Parietal lobe (tissue), 2 donors: ENCODE data around the gene RRP9. TPM values are rescaled to one million over a fixed set of nuclear protein-coding genes. Genes with fewer than 3 reads are reported as not detected.

Source experiments
- small RNA-seq: library from RNA; depleted of rRNA; stranded (forward); fragments of <200 nt; gene quantifications from one replicate; pipeline ENCODE3, GENCODE V24; 2014; ENCODE audit warnings: low replicate concordance
- total RNA-seq: library from RNA; depleted of rRNA; stranded (reverse); fragments of >200 nt; gene quantifications from one replicate; pipeline ENCODE4 v1.2.3, GENCODE V29; 2014

RRP9 gene, protein sequence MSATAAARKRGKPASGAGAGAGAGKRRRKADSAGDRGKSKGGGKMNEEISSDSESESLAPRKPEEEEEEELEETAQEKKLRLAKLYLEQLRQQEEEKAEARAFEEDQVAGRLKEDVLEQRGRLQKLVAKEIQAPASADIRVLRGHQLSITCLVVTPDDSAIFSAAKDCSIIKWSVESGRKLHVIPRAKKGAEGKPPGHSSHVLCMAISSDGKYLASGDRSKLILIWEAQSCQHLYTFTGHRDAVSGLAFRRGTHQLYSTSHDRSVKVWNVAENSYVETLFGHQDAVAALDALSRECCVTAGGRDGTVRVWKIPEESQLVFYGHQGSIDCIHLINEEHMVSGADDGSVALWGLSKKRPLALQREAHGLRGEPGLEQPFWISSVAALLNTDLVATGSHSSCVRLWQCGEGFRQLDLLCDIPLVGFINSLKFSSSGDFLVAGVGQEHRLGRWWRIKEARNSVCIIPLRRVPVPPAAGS
- 13.1 TPM for total RNA-seq

DNA sequence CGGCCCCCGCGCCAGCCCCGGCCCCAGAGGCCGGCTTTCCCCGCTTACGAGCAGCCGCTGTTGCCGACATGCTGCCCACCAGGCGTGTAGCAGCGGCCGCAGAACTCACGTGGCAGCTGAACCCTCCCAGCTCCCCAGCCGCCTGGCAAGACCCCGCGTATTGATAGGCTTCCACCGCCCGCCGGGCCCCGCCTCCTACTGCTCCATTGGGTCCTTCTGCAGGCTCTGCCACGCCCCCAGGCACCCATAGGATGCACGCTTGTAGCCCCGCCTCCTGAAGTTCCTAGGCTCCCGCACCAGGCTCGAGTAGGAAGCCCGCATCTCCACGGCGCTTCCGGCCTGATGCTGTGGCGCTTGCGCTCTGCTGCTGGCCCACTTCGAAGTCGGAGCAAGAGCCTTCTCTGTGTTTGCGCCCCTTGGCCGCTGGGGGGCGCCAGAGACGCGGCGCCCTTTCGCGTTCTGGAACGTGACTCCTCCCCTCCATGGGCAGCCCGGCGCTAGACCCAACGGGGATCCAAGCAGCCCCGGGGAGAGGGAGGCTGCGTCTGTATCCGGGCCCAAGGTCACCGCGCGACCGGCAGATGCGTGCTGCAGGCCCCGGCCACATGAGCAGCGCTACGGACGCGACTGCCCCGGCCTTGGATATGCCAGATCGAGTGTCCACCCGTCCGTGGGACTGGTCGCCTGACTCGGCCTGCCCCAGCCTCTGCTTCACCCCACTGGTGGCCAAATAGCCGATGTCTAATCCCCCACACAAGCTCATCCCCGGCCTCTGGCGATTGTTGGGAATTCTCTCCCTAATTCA, at the start of gene RRP9, which contains the start of gene PARP3:
RRP9 (minus strand) TSS at position 107 of the 805 bp plus-strand sequence; CDS start at position 70, 37 bp downstream.
PARP3 (plus strand) TSS at position 566 of the 805 bp plus-strand sequence. CDS start 993 bp downstream, outside the sequence.

DNA sequence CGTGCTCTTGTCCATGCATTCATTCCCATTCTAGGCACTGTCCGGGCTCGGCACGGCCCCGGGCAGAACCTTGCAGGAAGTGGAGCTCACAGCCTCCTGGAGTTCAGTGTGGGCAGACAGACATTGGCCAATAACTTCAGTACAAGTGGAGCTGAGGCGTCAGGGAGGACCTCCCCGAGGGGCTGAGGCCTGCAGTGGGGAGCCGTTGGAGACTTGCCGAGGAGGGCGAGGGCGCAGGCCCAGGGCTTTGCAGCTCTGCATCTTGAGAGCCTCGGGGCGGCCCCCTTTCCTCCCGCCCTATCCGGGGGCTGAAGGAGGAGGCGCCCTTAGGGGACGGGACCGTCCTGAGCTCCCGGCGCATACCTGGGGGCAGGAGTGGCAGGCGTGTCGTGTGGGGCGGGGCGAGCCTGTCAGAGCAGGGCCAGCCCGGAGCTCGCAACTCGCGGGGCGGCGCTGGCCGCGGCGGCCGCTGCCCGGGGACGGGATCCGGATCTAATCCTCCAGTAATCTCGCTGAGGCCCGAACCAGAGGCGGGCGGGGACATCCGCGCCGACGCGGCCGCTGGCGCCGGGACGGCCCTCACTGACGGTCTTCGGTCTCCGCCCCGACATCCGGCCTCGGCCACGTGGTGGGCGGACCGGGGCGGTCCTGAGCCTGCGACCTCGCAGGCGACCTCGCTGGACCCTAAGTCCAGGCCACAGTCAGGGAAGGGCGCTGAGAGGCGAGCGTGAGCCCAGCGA, 41.3 kb upstream of the RRP9 start, which contains the start of gene ACY1:
ACY1 (plus strand) TSS at position 698 of the 740 bp plus-strand sequence. CDS start 530 bp downstream, outside the sequence.

DNA sequence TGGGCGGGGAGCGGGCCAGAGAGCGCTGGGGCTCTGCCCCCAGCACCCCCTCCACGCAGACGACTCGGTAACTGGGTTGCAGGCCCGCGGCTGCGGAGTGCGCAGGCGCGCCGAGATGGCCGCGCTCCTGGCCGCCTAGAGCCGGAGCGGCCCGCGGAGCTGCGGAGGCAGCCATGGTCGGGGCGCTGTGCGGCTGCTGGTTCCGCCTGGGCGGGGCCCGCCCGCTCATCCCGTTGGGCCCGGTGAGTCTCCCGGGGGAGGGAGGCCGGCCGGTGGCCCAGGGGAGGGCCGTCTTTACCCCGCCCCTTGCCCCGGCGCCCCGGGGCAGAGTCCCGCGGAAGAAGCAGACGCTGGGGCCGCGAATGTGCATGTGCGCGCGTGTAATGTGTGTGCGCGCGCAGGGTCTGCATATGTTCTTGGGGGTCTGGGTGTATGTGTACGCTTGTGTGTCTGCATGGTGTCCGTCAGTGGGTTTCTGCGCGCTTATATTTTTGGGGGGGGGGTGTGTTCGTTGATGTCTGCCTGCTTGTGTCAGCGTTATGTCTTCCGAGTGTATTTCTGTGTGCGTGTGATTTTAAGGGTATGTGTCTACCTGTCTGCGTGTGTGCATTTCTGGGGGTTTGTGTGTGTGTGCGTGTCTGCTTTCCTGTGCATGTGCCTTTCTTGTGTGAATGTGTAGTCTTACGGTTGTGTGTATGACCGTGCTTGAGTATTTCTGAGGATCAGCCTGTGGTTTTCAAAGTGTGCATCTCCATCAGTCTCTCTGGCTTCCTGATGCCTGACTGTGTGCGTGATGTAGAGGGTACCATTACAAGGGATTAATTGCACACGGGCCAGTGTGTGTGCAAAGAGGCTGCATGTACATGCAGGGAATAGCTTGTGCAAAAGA, 33.5 kb upstream of the RRP9 start, which contains the start of gene ABHD14A:
ABHD14A (plus strand) TSS at position 102 of the 889 bp plus-strand sequence; CDS start at position 174, 72 bp downstream.

DNA sequence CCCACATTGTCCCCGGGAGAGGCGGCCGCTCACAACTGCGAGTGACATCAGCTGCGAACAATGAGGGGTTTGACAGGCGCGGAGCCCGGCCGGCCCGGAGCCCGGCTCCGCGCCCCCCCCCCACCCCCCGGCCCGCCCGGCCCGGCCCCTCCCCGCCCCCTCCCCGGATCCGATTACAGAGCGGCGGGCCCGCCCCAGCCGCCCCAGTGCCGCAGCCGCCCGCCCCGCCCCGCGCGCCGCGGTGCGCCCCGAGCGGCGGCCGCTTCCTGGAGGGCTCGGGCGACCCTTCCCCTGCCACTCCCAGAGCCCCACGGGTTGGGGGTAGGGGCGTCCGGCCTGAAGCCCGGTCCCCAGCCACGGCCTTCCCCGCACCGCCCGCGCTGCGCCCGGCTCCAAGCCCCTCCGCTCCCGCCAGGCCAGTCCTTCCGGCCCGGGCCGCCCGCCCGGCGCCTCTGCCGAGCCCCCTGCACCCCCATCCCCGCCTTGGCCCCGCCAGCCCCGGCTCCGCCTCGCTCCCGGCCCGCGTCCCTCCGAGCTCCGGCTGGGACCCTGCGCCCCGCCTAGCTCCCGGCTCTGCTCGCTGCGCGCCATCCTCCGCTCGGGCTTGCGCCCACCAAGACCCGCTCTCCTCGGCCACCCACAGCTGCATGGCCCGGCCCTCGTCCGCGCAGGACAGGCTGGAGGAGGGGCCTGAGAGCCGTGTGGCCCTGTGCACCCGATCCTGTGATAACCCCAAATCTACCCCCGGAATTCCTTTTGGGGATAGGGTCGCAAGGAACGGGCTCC, 25.9 kb upstream of the RRP9 start, which contains the start of gene PCBP4:
PCBP4 (minus strand) TSS at position 71 of the 786 bp plus-strand sequence. CDS start 6,214 bp downstream, outside the sequence.

DNA sequence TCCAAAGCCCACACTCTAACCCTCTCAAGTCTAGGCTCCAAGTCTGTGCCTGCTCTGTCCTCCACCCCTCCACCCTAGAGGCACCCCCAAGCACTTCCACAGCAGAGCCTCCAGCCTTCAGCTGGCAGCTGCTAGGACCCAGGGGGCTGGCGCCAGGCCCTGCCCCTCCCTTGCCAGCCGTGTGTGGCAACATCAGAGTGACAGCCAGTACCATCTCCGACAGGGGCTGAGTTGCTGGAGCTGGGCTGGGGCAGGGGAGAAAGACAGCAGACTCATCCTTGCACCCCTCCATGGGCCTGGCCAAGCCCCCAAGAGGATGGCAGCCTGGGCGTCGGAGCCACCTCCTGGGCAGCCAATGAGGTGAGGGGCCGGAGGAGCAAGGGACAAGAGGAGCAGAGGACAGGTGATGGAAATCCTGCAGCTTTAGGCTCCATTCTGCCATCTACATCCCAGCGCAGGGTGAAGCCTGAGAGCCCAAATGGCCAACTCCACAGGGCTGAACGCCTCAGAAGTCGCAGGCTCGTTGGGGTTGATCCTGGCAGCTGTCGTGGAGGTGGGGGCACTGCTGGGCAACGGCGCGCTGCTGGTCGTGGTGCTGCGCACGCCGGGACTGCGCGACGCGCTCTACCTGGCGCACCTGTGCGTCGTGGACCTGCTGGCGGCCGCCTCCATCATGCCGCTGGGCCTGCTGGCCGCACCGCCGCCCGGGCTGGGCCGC, 13.6 kb upstream of the RRP9 start, which contains the start of gene GPR62:
GPR62 (plus strand) TSS at position 207 of the 718 bp plus-strand sequence; CDS start at position 479, 272 bp downstream.

Small RNAs within 50 kb of the gene (small RNA-seq; reads per million reads assigned to genes)
- gene AC115284.1 = not detected

Other genes with a start within 250 kb of the RRP9 start
- 17.5 TPM for gene GRM2, start 234.8 kb downstream of the RRP9 start, total RNA-seq
- not detected for gene IQCF6, start 162.7 kb downstream of the RRP9 start, total RNA-seq
- not detected for gene IQCF2, start 80.3 kb downstream of the RRP9 start, total RNA-seq
- gene IQCF5, start 66.3 kb downstream of the RRP9 start, total RNA-seq = not detected
- gene IQCF1, start 38.6 kb downstream of the RRP9 start, total RNA-seq = not detected
- 7.5 TPM for gene PARP3, start 459 bp upstream of the RRP9 start, total RNA-seq
- 0.31 TPM for gene GPR62, start 13.5 kb upstream of the RRP9 start, total RNA-seq
- 72.9 TPM for gene PCBP4, start 25.6 kb upstream of the RRP9 start, total RNA-seq
- gene ABHD14B, start 32.1 kb upstream of the RRP9 start, total RNA-seq = 4.7 TPM
- 23.2 TPM for gene ABHD14A, start 33.2 kb upstream of the RRP9 start, total RNA-seq
- 6.9 TPM for gene ACY1, start 41.6 kb upstream of the RRP9 start, total RNA-seq
- gene RPL29, start 54.0 kb upstream of the RRP9 start, total RNA-seq = 712 TPM
- 15.3 TPM for gene DUSP7, start 114.7 kb upstream of the RRP9 start, total RNA-seq
- 4.4 TPM for gene POC1A, start 212.5 kb upstream of the RRP9 start, total RNA-seq